ENCODE results near the gene SLC27A3.
"Not testable (repeated sequence)": the region's sequence is repeated elsewhere in the genome, so short reads cannot be mapped to it uniquely, and the experiment has no call there.

Gene SLC27A3

GRCh38 chr1:153763365-153764225 lies 11.6 kb upstream of the SLC27A3 start:
- no peak for DNase-seq

- no peak for DNase-seq
Observed at GRCh38 chr1:153764310-153764709, 10.9 kb upstream of the SLC27A3 start.

- DNase-seq, result not testable (repeated sequence)
Observed at GRCh38 chr1:153766663-153767062, 8.5 kb upstream of the SLC27A3 start.

- no peak for DNase-seq
Observed at GRCh38 chr1:153767519-153767918, 7.7 kb upstream of the SLC27A3 start.

GRCh38 chr1:153768316-153769181 lies 6.7 kb upstream of the SLC27A3 start:
- DNase-seq, result no peak

GRCh38 chr1:153769221-153769620 lies 6.0 kb upstream of the SLC27A3 start:
- no peak for DNase-seq

GRCh38 chr1:153770797-153771196 lies 4.4 kb upstream of the SLC27A3 start:
- DNase-seq, result no peak

GRCh38 chr1:153771261-153771660 lies 3.9 kb upstream of the SLC27A3 start:
- no peak for DNase-seq

GRCh38 chr1:153771841-153772593 lies 3.2 kb upstream of the SLC27A3 start:
- DNase-seq, result no peak

GRCh38 chr1:153773096-153773921 lies 1.9 kb upstream of the SLC27A3 start:
- peak; percentile 96 for DNase-seq

GRCh38 chr1:153774026-153774595 lies 1.1 kb upstream of the SLC27A3 start:
- peak; percentile 39 for DNase-seq

GRCh38 chr1:153775458-153776327 lies 486 bp downstream of the SLC27A3 start:
- peak; percentile 41 for DNase-seq

GRCh38 chr1:153776352-153776751 lies 1.1 kb downstream of the SLC27A3 start:
- DNase-seq, result no peak

GRCh38 chr1:153776845-153777370 lies 1.7 kb downstream of the SLC27A3 start:
- DNase-seq, result no peak

- no peak for DNase-seq
Observed at GRCh38 chr1:153777648-153778047, 2.4 kb downstream of the SLC27A3 start.

- DNase-seq, result no peak
Observed at GRCh38 chr1:153778051-153778823, 3.0 kb downstream of the SLC27A3 start.

GRCh38 chr1:153778824-153779519 lies 3.8 kb downstream of the SLC27A3 start:
- DNase-seq, result no peak

GRCh38 chr1:153779781-153780541 lies 4.8 kb downstream of the SLC27A3 start:
- DNase-seq, result no peak

Data from suppressor macrophage treated with lipopolysaccharide for 4 hours (primary cell).